HUES6 (cell line): ENCODE results near the gene PRRT1B.
A peak's percentile ranks its signal among the peaks of the same experiment; 100 is the strongest.

ENCODE experiments used
- H3K27ac ChIP-seq: 2 replicates; pipeline ENCODE4 v1.7.0; 2013; ENCODE audit warnings: low read depth, mild to moderate bottlenecking, low read length, inconsistent platforms
- H3K27me3 ChIP-seq: 2 replicates; pipeline ENCODE4 v1.6.1; 2013; ENCODE audit warnings: low read length; ENCODE audit not compliant: control insufficient read depth, insufficient read depth
- H3K36me3 ChIP-seq: 2 replicates; pipeline ENCODE4 v1.6.1; 2013; ENCODE audit warnings: low read length; ENCODE audit not compliant: control insufficient read depth, insufficient read depth
- H3K4me1 ChIP-seq: 2 replicates; pipeline ENCODE4 v1.6.1; 2013; ENCODE audit warnings: low read length; ENCODE audit not compliant: control insufficient read depth, insufficient read depth
- H3K4me3 ChIP-seq: 2 replicates; pipeline ENCODE4 v1.5.1; 2013; ENCODE audit warnings: low read depth, low read length
- H3K9ac ChIP-seq: one replicate; pipeline ENCODE4 v1.6.1; 2013; ENCODE audit warnings: mild to moderate bottlenecking, low read length
- H3K9me3 ChIP-seq: 2 replicates; pipeline ENCODE4 v1.6.1; 2013; ENCODE audit warnings: low read depth, low read length; ENCODE audit not compliant: control insufficient read depth, insufficient read depth

PRRT1B gene

GRCh38 chr9:131574730-131575640, 29.7 kb downstream of the PRRT1B start:
- H3K27me3 ChIP-seq: no peaks in the 10 kb centered on the region
- no peak overlapping the region for H3K9ac ChIP-seq
- peaks cover 28% of the 10 kb centered on the region for H3K36me3 ChIP-seq
- H3K4me3 ChIP-seq: no peak overlapping the region
- H3K27ac ChIP-seq: no peak overlapping the region
- H3K9me3 ChIP-seq: no peaks in the 10 kb centered on the region
- H3K4me1 ChIP-seq: no peaks in the 10 kb centered on the region

GRCh38 chr9:131575946-131576853, 30.9 kb downstream of the PRRT1B start:
- no peaks in the 10 kb centered on the region for H3K9me3 ChIP-seq
- no peak overlapping the region for H3K27ac ChIP-seq
- H3K9ac ChIP-seq: no peak overlapping the region
- no peak overlapping the region for H3K4me3 ChIP-seq
- H3K27me3 ChIP-seq: no peaks in the 10 kb centered on the region
- no peaks in the 10 kb centered on the region for H3K4me1 ChIP-seq
- peaks cover 36% of the 10 kb centered on the region for H3K36me3 ChIP-seq

GRCh38 chr9:131577005-131578000, 32.0 kb downstream of the PRRT1B start:
- H3K9ac ChIP-seq: no peak overlapping the region
- no peak overlapping the region for H3K27ac ChIP-seq
- no peaks in the 10 kb centered on the region for H3K27me3 ChIP-seq
- no peaks in the 10 kb centered on the region for H3K4me1 ChIP-seq
- H3K36me3 ChIP-seq: peaks cover 45% of the 10 kb centered on the region
- H3K4me3 ChIP-seq: no peak overlapping the region
- H3K9me3 ChIP-seq: no peaks in the 10 kb centered on the region

- H3K4me3 ChIP-seq: no peak overlapping the region
- H3K27me3 ChIP-seq: no peaks in the 10 kb centered on the region
- H3K9me3 ChIP-seq: no peaks in the 10 kb centered on the region
- H3K4me1 ChIP-seq: no peaks in the 10 kb centered on the region
- H3K36me3 ChIP-seq: peaks cover 48% of the 10 kb centered on the region
- H3K27ac ChIP-seq: no peak overlapping the region
- no peak overlapping the region for H3K9ac ChIP-seq
Measured at GRCh38 chr9:131578021-131578420, 32.7 kb downstream of the PRRT1B start.

GRCh38 chr9:131578731-131579504, 33.6 kb downstream of the PRRT1B start:
- H3K36me3 ChIP-seq: peaks cover 57% of the 10 kb centered on the region
- no peaks in the 10 kb centered on the region for H3K9me3 ChIP-seq
- H3K27ac ChIP-seq: no peak overlapping the region
- H3K27me3 ChIP-seq: no peaks in the 10 kb centered on the region
- H3K4me3 ChIP-seq: no peak overlapping the region
- H3K9ac ChIP-seq: no peak overlapping the region
- H3K4me1 ChIP-seq: no peaks in the 10 kb centered on the region

GRCh38 chr9:131579789-131580211, 34.5 kb downstream of the PRRT1B start:
- no peak overlapping the region for H3K4me3 ChIP-seq
- H3K9me3 ChIP-seq: no peaks in the 10 kb centered on the region
- H3K27me3 ChIP-seq: no peaks in the 10 kb centered on the region
- H3K9ac ChIP-seq: no peak overlapping the region
- H3K4me1 ChIP-seq: no peaks in the 10 kb centered on the region
- H3K27ac ChIP-seq: no peak overlapping the region
- peaks cover 66% of the 10 kb centered on the region for H3K36me3 ChIP-seq

GRCh38 chr9:131580358-131580757, 35.0 kb downstream of the PRRT1B start:
- Histone ChIP-seq H3K9ac (no peak overlapping the region), H3K36me3 (peaks cover 70% of the 10 kb centered on the region)

GRCh38 chr9:131582056-131582455, 36.7 kb downstream of the PRRT1B start:
- Histone ChIP-seq H3K27me3 (no peaks in the 10 kb centered on the region), H3K27ac (no peak overlapping the region), H3K4me3 (no peak overlapping the region), H3K4me1 (no peaks in the 10 kb centered on the region), H3K36me3 (peaks cover 67% of the 10 kb centered on the region), H3K9ac (no peak overlapping the region), H3K9me3 (no peaks in the 10 kb centered on the region)

More at GRCh38 chr9:131580358-131580757, 35.0 kb downstream of the PRRT1B start:
- Histone ChIP-seq H3K27ac (no peak overlapping the region), H3K4me1 (no peaks in the 10 kb centered on the region), H3K9me3 (no peaks in the 10 kb centered on the region), H3K27me3 (no peaks in the 10 kb centered on the region), H3K4me3 (no peak overlapping the region)

- Histone ChIP-seq H3K4me1 (no peaks in the 10 kb centered on the region), H3K9ac (no peak overlapping the region), H3K4me3 (no peak overlapping the region), H3K27ac (0 out of 2 replicates have a peak overlapping the region, but pooled peaks have one; percentile 37), H3K9me3 (no peaks in the 10 kb centered on the region), H3K27me3 (no peaks in the 10 kb centered on the region), H3K36me3 (peaks cover 70% of the 10 kb centered on the region)
Measured at GRCh38 chr9:131582466-131583336, 37.4 kb downstream of the PRRT1B start.
